22Rv1 (cell line): ENCODE data around the gene INPP5A.

ENCODE experiments used
- H3K27ac ChIP-seq: fragments of 450-650 bp; 2 replicates; pipeline ENCODE4 v1.5.1; 2017
- ZFX ChIP-seq: fragments of 450-650 bp; IDR thresholded peaks from 2 replicates; pipeline ENCODE4 v1.6.1; 2017; ENCODE audit warnings: antibody characterized with exemption, borderline replicate concordance
- TF ChIP-seq, protein P1 (sequence below): fragments of 450-650 bp; IDR thresholded peaks from 2 replicates; pipeline ENCODE4 v1.5.1; 2017; ENCODE audit warnings: mild to moderate bottlenecking

The INPP5A gene

DNA sequence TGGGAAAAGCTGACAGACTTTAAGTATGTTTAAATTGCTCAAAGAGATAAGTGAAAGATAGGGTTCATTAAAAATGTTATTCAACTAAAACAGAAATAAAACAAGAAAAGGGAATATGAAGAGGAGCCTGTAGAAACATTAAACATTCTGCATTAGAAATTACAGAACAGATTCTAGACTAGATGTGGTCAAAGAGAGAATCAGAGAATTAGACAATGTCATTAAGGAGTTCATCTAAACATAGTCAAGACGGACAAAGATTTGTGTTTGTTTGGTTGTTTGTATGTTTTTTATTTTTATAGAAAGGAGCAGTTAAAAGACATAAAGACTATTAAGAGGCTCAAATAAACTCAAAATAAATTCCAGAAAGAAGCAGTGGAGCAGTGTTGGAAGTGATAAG, 168.4 kb downstream of the INPP5A start:
- H3K27ac ChIP-seq = peak overlapping the region; percentile 77
- TF ChIP-seq, protein P1, sequence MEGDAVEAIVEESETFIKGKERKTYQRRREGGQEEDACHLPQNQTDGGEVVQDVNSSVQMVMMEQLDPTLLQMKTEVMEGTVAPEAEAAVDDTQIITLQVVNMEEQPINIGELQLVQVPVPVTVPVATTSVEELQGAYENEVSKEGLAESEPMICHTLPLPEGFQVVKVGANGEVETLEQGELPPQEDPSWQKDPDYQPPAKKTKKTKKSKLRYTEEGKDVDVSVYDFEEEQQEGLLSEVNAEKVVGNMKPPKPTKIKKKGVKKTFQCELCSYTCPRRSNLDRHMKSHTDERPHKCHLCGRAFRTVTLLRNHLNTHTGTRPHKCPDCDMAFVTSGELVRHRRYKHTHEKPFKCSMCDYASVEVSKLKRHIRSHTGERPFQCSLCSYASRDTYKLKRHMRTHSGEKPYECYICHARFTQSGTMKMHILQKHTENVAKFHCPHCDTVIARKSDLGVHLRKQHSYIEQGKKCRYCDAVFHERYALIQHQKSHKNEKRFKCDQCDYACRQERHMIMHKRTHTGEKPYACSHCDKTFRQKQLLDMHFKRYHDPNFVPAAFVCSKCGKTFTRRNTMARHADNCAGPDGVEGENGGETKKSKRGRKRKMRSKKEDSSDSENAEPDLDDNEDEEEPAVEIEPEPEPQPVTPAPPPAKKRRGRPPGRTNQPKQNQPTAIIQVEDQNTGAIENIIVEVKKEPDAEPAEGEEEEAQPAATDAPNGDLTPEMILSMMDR = no peak
- no peak for TF ChIP-seq ZFX

DNA sequence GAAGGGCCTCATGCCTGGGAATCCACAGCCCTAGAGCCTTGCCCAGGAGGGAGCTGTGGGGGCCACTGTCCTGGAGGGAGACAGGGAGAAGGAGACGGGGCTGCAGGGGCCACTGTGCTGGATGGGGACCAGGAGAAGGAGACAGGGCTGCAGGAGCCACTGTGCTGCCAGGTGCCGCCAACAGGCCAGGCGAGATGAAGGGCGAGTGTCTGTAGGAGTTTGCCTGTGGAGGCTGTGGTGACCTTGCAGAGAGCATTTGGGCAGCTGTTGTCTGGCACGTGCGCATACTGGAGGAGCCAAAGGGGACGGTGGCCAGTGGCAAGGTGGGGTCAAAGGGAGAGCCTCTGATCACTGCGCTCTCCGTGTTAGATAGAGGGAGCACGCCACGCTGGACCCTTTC, 169.1 kb downstream of the INPP5A start:
- TF ChIP-seq, protein P1 = no peak
- TF ChIP-seq ZFX = no peak

DNA sequence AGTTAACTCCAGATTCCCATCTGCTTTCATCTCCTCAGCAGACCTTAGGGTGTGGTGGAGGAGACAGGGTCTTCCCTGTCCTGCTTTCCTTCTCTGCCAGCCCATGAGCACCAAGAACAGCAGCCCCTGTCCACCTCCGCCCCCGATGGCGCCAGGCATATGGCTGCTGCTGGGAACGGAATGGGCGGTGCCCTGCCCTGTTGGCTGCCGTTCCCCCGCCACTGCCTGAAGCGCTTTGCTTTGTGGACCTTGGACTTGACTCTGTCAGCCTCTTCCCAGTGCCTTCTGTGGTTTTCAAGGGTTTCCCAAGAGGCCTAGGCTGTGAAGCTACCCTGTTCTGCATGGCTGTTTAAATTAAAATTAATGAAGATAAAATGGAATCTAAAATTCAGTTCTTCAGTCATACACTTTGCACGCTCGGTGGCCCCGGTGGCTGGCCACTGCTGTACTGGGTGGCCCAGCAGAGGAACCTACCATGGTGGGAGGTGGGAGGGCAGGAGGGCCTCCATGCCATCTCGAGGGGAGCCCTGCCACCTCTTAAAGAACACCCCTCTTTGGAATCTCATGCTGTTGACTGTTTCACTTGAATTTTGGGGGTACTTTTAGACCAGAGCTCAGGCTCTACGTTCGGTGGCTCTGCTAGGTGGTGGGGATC, 169.7 kb downstream of the INPP5A start:
- H3K27ac ChIP-seq = peak overlapping the region; percentile 77
- no peak for TF ChIP-seq ZFX
- TF ChIP-seq, protein P1 = no peak

More for the DNA sequence above, 169.1 kb downstream of the INPP5A start:
- H3K27ac ChIP-seq = peak overlapping the region; percentile 77

DNA sequence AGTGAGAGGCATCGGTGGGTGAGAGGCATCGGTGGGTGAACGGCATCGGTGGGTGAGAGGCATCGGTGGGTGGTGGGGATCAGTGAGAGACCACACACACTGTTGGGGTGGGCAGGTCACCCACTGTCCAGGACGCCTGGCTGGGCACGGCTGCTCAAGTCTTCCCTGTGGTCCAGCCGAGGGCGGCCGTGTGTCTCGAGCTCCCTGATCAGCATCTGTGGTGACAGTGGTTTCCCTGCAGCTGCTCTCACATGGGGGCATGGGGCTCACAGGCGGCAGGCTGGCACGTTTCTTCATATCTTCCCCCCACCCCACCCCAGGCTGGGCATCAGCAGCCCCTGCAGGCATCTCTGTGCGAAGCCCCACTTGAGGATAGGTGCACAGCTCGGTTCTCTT, 170.2 kb downstream of the INPP5A start:
- peak overlapping the region; percentile 77 for H3K27ac ChIP-seq
- TF ChIP-seq, protein P1 = no peak
- TF ChIP-seq ZFX = no peak

DNA sequence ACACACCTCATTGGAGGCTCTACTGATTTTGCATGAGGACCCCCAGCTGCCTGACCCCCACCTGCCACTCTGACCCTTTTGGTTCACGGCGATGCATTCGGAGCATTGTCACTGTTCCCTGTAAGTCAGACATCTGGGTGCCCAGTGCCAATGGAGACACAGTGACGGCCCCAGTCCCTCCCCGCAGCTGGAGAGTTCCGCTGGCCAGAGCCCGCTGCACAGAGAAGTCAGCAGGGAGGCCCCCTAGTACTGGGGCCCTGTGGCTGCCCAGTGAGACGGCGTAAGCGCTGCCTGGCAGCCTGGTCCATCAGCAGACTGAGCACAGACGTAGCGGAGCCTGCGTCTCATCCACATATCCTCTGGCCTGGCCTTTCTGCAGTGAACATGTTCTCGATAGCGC, 170.9 kb downstream of the INPP5A start:
- no peak overlapping the region for H3K27ac ChIP-seq
- TF ChIP-seq ZFX = no peak
- TF ChIP-seq, protein P1 = no peak

DNA sequence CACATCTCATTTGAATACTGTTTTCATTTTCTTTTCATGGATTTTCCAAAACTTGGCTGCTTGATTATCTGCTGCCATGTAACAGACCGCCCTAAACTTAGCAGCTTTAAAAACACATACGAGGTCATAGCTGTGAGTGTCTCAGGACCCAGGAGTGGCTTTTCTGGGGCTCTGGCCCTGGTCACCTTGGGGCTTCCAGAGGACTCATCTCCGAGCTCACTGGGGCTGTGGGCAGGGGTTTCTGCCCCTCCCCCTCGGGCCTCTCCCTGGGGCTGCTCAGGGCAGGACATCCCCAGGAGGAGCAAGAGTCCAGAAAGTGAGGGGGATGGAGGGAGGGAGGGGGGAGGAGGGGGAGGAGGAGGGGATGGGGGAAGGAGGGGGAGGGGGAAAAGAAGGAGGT, 171.3 kb downstream of the INPP5A start:
- TF ChIP-seq ZFX = no peak
- TF ChIP-seq, protein P1 = no peak
- no peak overlapping the region for H3K27ac ChIP-seq

DNA sequence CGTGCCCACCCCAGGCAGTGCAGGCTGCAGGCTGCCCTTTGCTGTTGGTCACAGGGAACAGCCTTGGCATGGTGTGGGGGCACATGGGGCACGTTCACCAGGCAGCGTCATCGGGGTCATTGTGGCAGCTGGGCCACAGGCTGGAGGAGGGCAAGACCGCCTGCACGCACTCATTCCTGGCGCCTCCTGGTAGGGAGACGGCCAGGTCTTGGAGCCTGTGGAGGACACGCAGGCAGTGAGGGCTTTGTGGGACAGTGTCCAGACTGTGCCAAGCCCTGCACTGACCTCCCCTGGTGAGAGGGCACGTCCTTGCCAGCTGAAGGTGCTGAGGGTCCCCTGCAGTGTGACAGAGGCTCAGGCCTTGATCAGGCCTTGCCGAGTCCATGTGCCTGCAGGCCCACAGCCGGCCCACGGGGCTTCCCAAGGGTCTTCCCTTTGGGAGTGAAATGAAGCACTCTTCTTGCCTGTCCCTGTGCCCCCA, 171.9 kb downstream of the INPP5A start:
- TF ChIP-seq, protein P1 = no peak
- H3K27ac ChIP-seq = no peak overlapping the region
